NCI-H2107 treated with DMSO at 0.1 percent for 48 hours (cell line): ENCODE data around the gene ACTL7B.
A peak's percentile ranks its signal among the peaks of the same experiment; 100 is the strongest.
"Not testable (repeated sequence)": the region's sequence is repeated elsewhere in the genome, so short reads cannot be mapped to it uniquely, and the experiment has no call there.

Source experiments
- DNase-seq: peaks from one replicate; lab custom pipeline; 2025; ENCODE audit not compliant: unreplicated experiment; lab: John Stamatoyannopoulos, UW

Gene ACTL7B

DNA sequence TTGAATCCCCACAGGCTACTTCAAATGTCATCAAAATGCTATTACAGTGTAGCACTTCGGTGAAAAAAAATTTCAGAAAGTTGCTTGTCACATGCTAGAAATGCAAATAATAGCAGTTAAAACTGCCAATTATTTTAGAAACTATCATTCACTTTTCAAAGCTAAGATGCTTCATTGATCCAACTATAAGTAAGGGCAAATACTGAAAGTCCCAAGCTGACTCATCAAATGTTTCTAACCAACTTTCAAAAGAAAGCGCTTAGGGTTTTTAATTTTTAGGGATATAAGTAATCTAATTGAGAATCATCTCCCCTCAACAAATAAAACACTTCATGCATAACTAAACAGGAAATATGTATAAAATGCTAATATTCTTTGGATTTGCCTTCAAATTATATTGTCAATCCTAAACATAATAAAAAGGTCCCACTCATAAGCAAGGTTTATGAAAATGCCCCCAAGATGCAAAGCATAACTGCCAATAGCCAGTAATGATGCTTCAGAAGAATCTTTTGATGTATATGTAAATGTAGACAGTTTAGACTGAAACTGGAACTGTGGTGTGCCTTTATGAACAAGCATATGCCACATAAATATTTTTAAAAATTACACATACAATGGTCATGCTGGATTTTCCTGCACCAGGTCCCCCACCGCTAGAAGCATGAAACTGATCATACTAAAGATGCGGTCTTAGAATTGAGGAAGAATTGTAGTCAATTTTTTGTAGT is 18.4 kb upstream of the ACTL7B start:
- DNase-seq = no peak

DNA sequence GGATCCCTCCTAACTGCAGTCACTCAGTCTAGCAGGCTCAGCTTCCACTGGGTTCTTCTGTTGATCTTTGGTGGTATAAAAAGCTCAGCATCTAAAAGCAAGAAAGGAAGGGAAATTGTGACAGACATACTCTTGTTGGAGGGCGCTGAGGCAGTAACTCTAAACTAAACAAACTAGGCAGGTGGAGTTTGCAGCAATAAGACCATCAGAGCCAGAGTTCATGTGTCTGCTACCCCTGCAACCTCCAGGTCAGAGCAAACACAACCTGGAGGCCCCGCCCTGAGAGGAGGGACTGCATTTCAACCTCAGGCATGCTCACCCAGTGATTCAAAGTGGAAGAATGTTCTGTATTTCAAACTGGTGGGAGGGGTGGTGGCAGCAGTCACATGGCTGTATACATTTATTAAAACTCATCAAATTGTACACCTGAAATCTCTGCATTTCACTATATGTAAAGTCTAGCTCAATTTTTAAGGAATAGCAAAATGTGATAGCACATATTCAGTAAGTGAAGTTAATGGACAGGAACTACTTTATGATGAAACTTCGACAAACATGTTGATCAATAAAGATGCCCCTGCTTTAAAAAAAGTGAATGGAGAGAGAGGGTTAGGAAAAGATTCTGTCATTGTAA is 13.4 kb upstream of the ACTL7B start:
- no peak for DNase-seq

DNA sequence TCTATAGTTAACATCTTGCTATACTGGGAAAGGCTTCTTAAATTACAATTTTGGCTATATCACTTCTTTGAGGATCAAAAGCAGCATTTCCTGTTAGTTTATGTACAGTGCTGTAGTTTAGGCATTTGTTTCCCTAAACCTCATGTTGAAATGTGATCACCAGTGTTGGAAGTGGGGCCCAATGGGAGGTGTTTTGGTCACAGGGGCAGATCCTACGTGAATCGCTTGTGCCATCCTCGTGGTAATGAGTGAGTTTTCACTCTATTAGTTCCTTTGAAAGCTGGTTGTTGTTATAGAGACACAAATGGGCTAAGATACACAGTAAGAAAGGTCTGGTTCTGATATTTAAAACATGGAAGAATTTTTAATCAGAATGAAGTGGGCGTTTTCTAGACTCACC is 12.0 kb upstream of the ACTL7B start:
- no peak for DNase-seq

DNA sequence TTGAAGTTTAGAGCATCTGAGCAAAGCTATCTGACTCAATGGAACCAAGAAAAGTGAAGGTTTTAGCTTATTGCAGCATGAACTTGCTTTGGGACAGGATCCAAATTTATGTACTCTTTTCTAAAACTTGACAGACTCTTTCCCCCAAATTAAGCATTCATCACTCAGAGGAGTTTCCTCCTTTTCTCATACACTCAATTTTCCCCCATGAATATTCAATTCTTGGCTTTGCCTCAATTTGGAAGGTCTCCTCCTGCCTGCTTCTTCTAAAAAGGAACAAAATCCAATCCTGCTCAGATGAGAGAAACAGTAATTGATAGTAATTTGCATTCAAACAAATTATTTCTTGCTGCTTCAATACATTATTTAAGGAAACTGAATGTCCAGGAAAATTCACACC is 11.3 kb upstream of the ACTL7B start:
- DNase-seq = no peak

DNA sequence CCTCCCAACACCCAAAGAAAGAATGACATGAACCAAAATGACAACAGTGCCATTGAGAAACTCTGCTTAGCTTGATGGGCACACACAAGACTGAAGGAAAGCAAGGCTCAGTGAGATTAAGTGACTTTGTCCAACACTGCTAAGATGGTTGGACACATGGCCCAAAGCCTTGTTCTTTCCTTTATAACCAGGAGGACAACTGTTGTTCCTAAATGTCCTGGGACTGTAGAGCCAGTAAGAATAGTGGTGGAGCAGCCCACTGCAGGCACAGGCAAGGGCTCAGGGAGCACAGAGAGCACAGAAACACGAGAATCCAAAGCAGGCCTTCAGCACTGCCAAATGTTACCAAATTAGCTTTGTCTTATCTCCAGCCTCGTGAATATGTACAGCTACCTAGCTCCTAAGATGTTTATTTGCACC is 10.2 kb upstream of the ACTL7B start:
- no peak for DNase-seq

GRCh38 chr9:108865037-108865436 is 9.3 kb upstream of the ACTL7B start:
- no peak for DNase-seq

- no peak for DNase-seq
These were observed 8.7 kb upstream of the ACTL7B start for GRCh38 chr9:108864446-108864845.

GRCh38 chr9:108863891-108864290 is 8.1 kb upstream of the ACTL7B start:
- DNase-seq = no peak

DNA sequence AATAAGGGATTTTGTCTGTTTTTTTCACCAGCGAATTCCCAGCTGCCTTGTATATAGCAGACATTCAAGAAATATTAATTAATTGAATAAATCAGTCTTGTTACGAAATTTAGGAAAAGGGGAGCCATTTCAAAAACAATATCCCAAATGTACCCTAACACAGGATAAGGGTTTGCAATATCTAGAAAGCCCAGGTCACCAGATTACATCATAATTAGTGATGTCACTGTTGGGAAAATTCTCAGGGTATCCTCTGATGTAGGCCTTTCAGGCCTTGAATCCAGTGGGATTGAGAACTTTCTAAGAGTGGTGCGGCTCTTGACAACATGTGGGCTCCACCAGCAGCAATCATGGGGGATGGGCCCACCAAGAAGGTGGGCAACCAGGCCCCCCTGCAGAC is 6.2 kb upstream of the ACTL7B start, which contains the start of gene ACTL7A:
Gene ACTL7A, plus strand, starts transcription at position 270 of the 400 bp plus-strand sequence. Its CDS starts 57 bp downstream, at position 327.
- DNase-seq = no peak

GRCh38 chr9:108861464-108861863 is 5.7 kb upstream of the ACTL7B start:
- DNase-seq = no peak

DNA sequence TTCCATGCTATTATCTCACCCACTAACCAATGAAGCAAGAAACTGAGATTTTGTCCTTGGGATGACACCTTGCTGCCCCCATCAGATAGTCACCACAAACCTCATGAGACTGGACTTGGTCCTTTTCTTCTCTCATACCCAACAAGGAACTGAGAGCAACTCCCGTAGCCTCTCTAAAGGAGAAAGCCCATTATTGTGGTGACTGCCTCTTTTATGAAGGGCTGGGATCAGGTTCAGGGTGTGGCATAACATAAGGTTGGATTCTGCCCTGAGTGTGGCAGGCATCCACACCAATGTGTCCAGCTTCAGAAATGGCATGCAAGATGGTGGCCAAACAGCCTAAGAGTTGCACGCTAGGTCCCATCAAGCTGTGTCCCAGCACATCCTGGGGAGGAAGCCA is 5.0 kb upstream of the ACTL7B start:
- peak; percentile 28 for DNase-seq

- DNase-seq = peak; percentile 28
These were observed 4.6 kb upstream of the ACTL7B start for GRCh38 chr9:108860354-108860753.

GRCh38 chr9:108859459-108860114 is 3.8 kb upstream of the ACTL7B start:
- no peak for DNase-seq

- DNase-seq = no peak
These were observed 1.8 kb upstream of the ACTL7B start for GRCh38 chr9:108857572-108857971.

DNA sequence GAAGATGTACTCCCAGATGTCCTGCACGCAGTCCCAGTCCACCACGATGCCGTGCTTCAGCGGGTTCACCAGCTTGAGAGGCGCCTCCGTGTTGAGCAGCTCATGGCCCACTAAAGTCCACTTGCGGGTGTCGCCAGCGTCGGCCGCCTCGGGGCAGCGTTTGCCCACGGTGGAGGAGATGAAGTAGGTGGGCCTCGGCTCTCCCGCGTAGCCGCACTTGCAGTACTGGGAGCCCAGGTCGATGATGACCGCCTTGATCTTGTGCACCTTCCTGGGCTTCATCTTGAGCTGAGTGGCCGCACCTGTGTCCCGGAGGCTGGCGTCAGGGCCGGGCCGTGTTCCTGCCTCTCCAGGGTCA is 278 bp downstream of the ACTL7B start:
- DNase-seq = no peak

DNA sequence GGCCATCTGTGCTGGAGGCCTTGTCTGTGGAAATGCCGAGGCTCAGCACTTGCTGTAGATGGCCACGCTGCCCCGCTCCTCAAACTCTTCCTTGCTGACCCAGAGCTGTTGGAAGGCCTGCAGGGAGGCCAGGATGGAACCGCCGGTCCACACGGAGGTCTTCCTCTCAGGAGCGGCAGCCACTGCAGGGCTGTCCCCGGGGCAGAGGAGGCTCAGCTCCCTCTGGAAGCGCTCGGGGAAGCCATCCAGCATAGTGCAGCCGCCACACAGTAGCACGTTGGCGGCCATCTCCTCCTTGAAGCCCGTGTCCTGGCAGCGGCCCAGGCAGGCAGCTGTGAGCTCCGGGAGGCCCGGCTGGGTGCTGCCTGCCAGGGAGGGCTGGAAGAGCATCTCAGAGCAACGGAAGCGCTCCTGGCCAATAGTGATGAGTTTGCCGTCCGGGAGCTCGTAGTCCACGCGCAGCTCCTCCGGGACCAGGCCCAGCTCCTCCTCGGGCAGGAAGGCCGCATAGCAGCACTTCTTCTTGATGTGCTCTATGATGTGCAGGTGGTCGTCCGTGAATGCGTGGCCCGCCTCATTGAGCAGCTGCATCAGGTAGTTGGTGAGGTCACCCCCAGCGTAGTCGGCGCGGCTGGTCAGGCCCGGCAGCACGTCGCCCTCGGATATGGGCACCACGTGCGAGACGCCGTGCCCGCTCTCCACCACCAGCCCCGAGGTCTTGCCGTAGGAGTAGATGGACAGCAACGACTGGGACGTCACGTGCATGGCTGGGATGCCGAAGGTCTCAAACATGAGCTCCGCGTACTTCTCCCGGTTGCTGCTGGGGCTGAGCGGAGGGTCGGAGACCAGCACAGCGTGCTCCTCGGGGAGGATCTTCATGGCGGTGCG is 901 bp downstream of the ACTL7B start:
- no peak for DNase-seq

DNA sequence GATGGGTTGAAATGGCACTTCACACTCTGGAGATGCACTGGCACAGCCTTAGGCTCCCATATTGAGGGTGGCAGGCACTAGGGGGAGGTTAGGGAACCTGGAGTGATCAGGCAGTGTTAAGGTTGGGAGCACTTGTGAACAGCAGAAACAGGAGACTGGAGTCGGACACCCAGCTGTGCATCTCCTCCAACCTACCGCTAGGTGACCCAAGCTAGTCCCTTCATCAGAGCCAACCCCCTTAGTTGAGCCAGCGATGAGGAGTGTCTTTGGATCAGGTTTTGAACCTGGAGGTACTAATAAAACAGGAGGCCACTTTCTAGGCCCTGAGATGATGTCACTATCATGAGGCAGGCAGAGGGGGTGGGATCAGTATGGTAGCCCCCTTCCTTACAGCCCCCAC is 1.7 kb downstream of the ACTL7B start:
- DNase-seq = no peak

DNA sequence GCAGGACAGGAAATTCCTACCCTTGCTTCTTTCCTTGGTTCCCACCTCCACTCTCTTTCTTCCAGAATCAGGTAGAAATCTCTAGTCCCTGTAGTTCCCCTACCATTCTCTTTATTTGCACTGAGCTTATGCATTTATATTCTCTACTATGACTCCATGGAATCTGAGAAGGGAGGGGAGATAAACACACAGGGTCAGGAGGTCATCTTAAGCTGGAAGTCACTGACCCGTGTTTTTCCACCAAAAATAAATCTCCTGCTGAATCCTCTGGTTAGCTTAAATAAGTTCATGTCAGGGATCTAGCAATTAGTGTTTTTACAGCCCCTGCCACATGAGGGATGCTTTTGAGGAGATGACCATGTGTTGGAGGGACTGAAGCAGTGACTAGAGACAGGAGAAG is 3.7 kb downstream of the ACTL7B start:
- DNase-seq = no peak

- no peak for DNase-seq
These were observed 4.6 kb downstream of the ACTL7B start for GRCh38 chr9:108851138-108851537.

DNA sequence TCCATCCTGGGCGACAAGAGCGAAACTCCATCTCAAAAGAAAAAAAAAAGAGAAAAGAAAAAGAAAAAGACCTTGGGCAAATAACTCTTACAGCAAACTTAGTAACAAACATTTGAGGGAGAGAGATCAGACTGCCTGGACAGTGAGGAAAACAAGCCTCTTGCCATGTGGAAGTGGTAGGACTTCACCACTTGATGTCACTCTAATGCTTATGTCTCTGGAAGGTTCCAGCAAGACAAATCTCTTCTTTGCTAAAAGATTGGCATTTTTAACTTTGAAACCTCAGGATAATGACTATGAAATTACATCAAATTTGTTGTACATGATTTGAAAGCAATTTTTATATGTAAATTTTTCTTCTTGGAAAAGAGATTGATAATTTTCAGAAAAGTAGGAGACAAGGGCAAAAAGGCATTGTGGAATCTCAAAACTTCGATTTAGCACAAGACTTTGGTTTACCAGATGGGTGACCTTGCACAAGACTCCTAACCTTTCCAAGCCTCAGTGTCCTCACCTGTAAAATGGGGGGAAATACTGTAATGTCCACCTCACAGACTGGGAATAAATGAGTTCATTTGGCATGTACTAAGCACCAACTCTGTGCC is 5.4 kb downstream of the ACTL7B start:
- DNase-seq = no peak

GRCh38 chr9:108848296-108848695 is 7.5 kb downstream of the ACTL7B start:
- not testable (repeated sequence) for DNase-seq
